GM21825 (cell line): ENCODE data around the gene GMCL1.
"Not testable (repeated sequence)": the region's sequence is repeated elsewhere in the genome, so short reads cannot be mapped to it uniquely, and the experiment has no call there.

Experiments used
- ATAC-seq: cut with Tn5 transposase; IDR thresholded peaks from one replicate; pipeline ENCODE4 v1.9.1; 2021; ENCODE audit warnings: mild to moderate bottlenecking, moderate library complexity; ENCODE audit not compliant: unreplicated experiment

Gene GMCL1

GRCh38 chr2:69846182-69847067 is 17.0 kb downstream of the GMCL1 start:
- ATAC-seq = no peak

GRCh38 chr2:69847068-69847828 is 17.8 kb downstream of the GMCL1 start:
- ATAC-seq = no peak

- ATAC-seq = no peak
Observed at GRCh38 chr2:69848186-69848790, 18.8 kb downstream of the GMCL1 start.

GRCh38 chr2:69858261-69858660 is 28.8 kb downstream of the GMCL1 start:
- no peak for ATAC-seq

- ATAC-seq = no peak
Observed at GRCh38 chr2:69863298-69863697, 33.8 kb downstream of the GMCL1 start.

GRCh38 chr2:69888451-69888850 is 59.0 kb downstream of the GMCL1 start:
- ATAC-seq = no peak

- ATAC-seq = no peak
Observed at GRCh38 chr2:69889302-69889701, 59.8 kb downstream of the GMCL1 start.

- no peak for ATAC-seq
Observed at GRCh38 chr2:69890881-69891280, 61.4 kb downstream of the GMCL1 start.

- not testable (repeated sequence) for ATAC-seq
Observed at GRCh38 chr2:69892838-69893424, 63.5 kb downstream of the GMCL1 start.

- peak; percentile 77 for ATAC-seq
Observed at GRCh38 chr2:69893684-69894551, 64.5 kb downstream of the GMCL1 start, which contains the start of gene SNRNP27. TSS of gene SNRNP27 (plus strand) at chr2:69893956. CDS start at chr2:69893985, 29 bp downstream.

GRCh38 chr2:69894737-69895136 is 65.3 kb downstream of the GMCL1 start:
- not testable (repeated sequence) for ATAC-seq

- ATAC-seq = no peak
Observed at GRCh38 chr2:69902213-69902922, 72.9 kb downstream of the GMCL1 start.

- ATAC-seq = no peak
Observed at GRCh38 chr2:69907216-69907615, 77.8 kb downstream of the GMCL1 start.

GRCh38 chr2:69911985-69912563 is 82.6 kb downstream of the GMCL1 start:
- ATAC-seq = no peak

- ATAC-seq = peak; percentile 87
Observed at GRCh38 chr2:69914164-69914949, 84.9 kb downstream of the GMCL1 start.

- peak; percentile 1 for ATAC-seq
Observed at GRCh38 chr2:69914950-69915945, 85.8 kb downstream of the GMCL1 start, which contains the start of gene MXD1. TSS of gene MXD1 (plus strand) at chr2:69915109. CDS start at chr2:69915331, 222 bp downstream.

GRCh38 chr2:69916106-69916505 is 86.6 kb downstream of the GMCL1 start:
- ATAC-seq = no peak
